Spleen (tissue), 7 donors: ENCODE measurements around the gene CIZ1.

Source experiments
- POLR2AphosphoS5 ChIP-seq, 3 donors: sonication (generic); formaldehyde crosslinking; IDR thresholded peaks; one replicate each; pipeline ENCODE4 v1.5.1; 2017; ENCODE audit warnings: antibody characterized with exemption in 3 of 3
- TF ChIP-seq, protein P1 (sequence below), 11 experiments: fragments of 200-600 bp in 7 of 11; fragments of 450-650 bp in 4 of 11; sonication (generic) in 4 of 11; IDR thresholded peaks in 8 of 11; conservative IDR thresholded peaks in 3 of 11; 1 replicate in 7 of 11; 2 replicates in 4 of 11; pipeline versions ENCODE4 v1.4.0 to v1.8.0; 2016 to 2021; ENCODE audit warnings: antibody characterized with exemption in 11 of 11, inconsistent platforms in 4 of 11, mild to moderate bottlenecking in 1 of 11
- donor health status: DM: no; HTN: no; CAD: no; lungs with moderate emphysema.
- donor health status: DM: no; HTN: no; CAD: no.
- donor health status: DM: no; HTN: no; CAD: no.

DNA sequence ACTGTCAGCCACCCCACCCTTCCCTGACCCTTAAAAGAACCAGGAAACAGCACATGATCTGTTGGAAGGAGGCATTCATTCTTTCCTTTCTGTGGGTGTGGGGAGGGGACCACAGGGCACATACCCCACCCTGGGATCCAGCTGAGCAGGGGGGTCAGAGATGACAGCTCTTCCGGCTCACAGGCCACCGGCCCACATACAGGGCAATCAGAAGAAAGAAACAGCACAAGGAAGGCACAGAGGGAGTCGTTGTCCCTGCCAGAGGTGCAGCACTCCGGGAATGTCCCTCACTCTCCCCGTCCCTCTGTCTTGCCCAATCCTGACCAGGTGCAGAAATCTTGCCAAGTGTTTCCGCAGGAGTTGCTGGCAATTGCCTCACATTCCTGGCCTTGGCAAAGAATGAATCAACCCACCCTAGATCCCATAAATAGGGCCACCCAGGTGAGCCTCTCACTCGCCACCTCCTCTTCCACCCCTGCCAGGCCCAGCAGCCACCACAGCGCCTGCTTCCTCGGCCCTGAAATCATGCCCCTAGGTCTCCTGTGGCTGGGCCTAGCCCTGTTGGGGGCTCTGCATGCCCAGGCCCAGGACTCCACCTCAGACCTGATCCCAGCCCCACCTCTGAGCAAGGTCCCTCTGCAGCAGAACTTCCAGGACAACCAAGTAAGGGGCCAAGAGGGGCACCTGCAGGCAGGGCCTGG, 42.2 kb downstream of the CIZ1 start, which contains the start of gene LCN2:
- no peak for TF ChIP-seq POLR2AphosphoS5 (IDR thresholded peaks at IDR 0.05)
- TF ChIP-seq, protein P1, sequence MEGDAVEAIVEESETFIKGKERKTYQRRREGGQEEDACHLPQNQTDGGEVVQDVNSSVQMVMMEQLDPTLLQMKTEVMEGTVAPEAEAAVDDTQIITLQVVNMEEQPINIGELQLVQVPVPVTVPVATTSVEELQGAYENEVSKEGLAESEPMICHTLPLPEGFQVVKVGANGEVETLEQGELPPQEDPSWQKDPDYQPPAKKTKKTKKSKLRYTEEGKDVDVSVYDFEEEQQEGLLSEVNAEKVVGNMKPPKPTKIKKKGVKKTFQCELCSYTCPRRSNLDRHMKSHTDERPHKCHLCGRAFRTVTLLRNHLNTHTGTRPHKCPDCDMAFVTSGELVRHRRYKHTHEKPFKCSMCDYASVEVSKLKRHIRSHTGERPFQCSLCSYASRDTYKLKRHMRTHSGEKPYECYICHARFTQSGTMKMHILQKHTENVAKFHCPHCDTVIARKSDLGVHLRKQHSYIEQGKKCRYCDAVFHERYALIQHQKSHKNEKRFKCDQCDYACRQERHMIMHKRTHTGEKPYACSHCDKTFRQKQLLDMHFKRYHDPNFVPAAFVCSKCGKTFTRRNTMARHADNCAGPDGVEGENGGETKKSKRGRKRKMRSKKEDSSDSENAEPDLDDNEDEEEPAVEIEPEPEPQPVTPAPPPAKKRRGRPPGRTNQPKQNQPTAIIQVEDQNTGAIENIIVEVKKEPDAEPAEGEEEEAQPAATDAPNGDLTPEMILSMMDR (IDR thresholded peaks at IDR 0.05 in 8 of 11, conservative IDR thresholded peaks at IDR 0.05 in 3 of 11), result no peak
